HG02678 (cell line): ENCODE results near the gene ASH1L.
"Not testable (repeated sequence)": the region's sequence is repeated elsewhere in the genome, so short reads cannot be mapped to it uniquely, and the experiment has no call there.

Source experiments
- ATAC-seq: cut with Tn5 transposase; IDR thresholded peaks from one replicate; pipeline ENCODE4 v1.9.1; 2021; ENCODE audit warnings: mild to moderate bottlenecking, moderate library complexity; ENCODE audit not compliant: unreplicated experiment

The ASH1L gene

GRCh38 chr1:155455588-155456195 is 106.9 kb downstream of the ASH1L start:
- ATAC-seq = no peak

- ATAC-seq = no peak
These were observed 108.5 kb downstream of the ASH1L start for GRCh38 chr1:155454096-155454495.

GRCh38 chr1:155453141-155453540 is 109.5 kb downstream of the ASH1L start:
- no peak for ATAC-seq

- ATAC-seq = no peak
These were observed 111.4 kb downstream of the ASH1L start for GRCh38 chr1:155451199-155451598.

GRCh38 chr1:155442431-155442830 is 120.2 kb downstream of the ASH1L start:
- ATAC-seq = not testable (repeated sequence)

- no peak for ATAC-seq
These were observed 125.2 kb downstream of the ASH1L start for GRCh38 chr1:155437405-155437804.

- not testable (repeated sequence) for ATAC-seq
These were observed 128.7 kb downstream of the ASH1L start for GRCh38 chr1:155433831-155434389.

GRCh38 chr1:155433128-155433830 is 129.3 kb downstream of the ASH1L start:
- ATAC-seq = not testable (repeated sequence)

GRCh38 chr1:155424091-155424490 is 138.5 kb downstream of the ASH1L start:
- no peak for ATAC-seq

- no peak for ATAC-seq
These were observed 141.8 kb downstream of the ASH1L start for GRCh38 chr1:155420788-155421187.

- not testable (repeated sequence) for ATAC-seq
These were observed 150.8 kb downstream of the ASH1L start for GRCh38 chr1:155411840-155412239.

GRCh38 chr1:155410931-155411330 is 151.7 kb downstream of the ASH1L start:
- ATAC-seq = no peak

- ATAC-seq = no peak
These were observed 165.6 kb downstream of the ASH1L start for GRCh38 chr1:155396874-155397476.

GRCh38 chr1:155392898-155393411 is 169.6 kb downstream of the ASH1L start:
- ATAC-seq = no peak

- ATAC-seq = no peak
These were observed 172.8 kb downstream of the ASH1L start for GRCh38 chr1:155389826-155390225.

- not testable (repeated sequence) for ATAC-seq
These were observed 176.8 kb downstream of the ASH1L start for GRCh38 chr1:155385836-155386235.

GRCh38 chr1:155383406-155383805 is 179.2 kb downstream of the ASH1L start:
- no peak for ATAC-seq

- ATAC-seq = no peak
These were observed 182.9 kb downstream of the ASH1L start for GRCh38 chr1:155379631-155380090.

- ATAC-seq = no peak
These were observed 183.4 kb downstream of the ASH1L start for GRCh38 chr1:155379180-155379579.

- no peak for ATAC-seq
These were observed 202.6 kb downstream of the ASH1L start for GRCh38 chr1:155360051-155360450.

- ATAC-seq = no peak
These were observed 210.0 kb downstream of the ASH1L start for GRCh38 chr1:155352631-155353030.
